ENCODE measurements around the gene KCNG2. TPM values are rescaled to one million over a fixed set of nuclear protein-coding genes. Genes with fewer than 3 reads are reported as not detected.

KCNG2 gene
- total and polyA plus RNA-seq, 2 of the 4 experiments (the other 2 are of a cell fraction) = not detected

DNA sequence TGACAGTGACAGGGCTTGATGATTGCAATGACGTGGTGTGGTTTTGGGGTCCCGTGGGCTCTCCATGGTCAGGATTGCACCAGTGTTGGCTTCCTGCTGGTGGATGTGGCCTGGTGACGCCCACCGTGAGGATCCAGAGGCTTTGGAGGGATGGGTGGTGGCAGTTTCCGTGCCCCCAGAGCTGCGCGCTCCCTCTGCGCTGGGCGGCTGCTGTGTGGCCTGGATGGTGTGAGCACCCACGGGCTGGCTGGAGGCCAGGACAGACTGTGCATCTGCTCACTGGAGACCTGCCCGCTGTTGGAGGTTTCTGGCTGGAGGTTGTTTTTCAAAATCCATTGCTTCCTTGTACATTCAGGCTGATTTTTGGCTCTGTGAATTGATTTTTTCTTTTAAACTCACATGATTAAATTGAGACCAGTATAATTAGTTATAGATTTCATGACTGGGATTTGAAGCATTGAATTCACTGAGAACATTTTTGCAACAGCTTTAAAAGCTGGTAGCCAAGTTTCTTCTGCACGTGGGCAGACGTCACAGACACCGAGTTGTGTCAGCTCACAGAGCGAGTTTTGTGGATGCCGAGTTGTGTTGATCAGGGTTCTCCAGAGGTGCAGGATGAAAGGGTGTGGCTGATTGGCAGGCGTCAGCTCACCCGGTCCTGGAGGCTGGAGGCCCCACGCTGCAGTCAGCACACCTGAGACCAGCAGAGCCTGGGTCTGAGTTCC lies 72.7 kb downstream of the KCNG2 start:
- Histone ChIP-seq H3K27ac (ENCODE audit: insufficient read depth, low read length) (no peak overlapping the region), H3K4me3 (ENCODE audit: insufficient read depth, low read depth, low read length) (no peak overlapping the region), H4K91ac (ENCODE audit: insufficient read depth, low read depth, low read length) (no peak overlapping the region), H4K5ac (ENCODE audit: low read depth, low read length) (no peak overlapping the region), H2BK15ac (ENCODE audit: low read depth, low read length) (no peak overlapping the region), H2BK5ac (ENCODE audit: low read depth, low read length, poor library complexity, severe bottlenecking) (no peak overlapping the region), H3K9me3 (ENCODE audit: control insufficient read depth, insufficient read depth, low read length) (peaks cover 8% of the 10 kb centered on the region), H3K27me3 (ENCODE audit: control insufficient read depth, insufficient read depth, low read length) (no peaks in the 10 kb centered on the region; the same call in none of the 2 replicates), H3K4me2 (ENCODE audit: low read depth, low read length) (no peak overlapping the region), H2AK9ac (replicated peaks; ENCODE audit: low read depth, low read length, poor library complexity) (no peak overlapping the region), H4K20me1 (ENCODE audit: insufficient read depth, low read length) (no peaks in the 10 kb centered on the region), H3K4ac (ENCODE audit: low read depth, low read length) (no peak overlapping the region), H3K36me3 (ENCODE audit: control insufficient read depth, insufficient read depth, low read length) (no peaks in the 10 kb centered on the region), H3K79me1 (ENCODE audit: low read depth in 1 of 2, low read length in 2 of 2) (no peaks in the 10 kb centered on the region), H3K18ac (ENCODE audit: low read depth, low read length) (no peak overlapping the region), H2AFZ (replicated peaks; ENCODE audit: low read length, poor library complexity) (no peak overlapping the region), H3K9me1 (ENCODE audit: insufficient read depth, low read length) (no peaks in the 10 kb centered on the region), H3K14ac (replicated peaks; ENCODE audit: low read depth, low read length) (no peak overlapping the region), H4K8ac (ENCODE audit: low read depth in 2 of 2, low read length in 2 of 2) (no peak overlapping the region), H3K23ac (ENCODE audit: low read depth, low read length) (no peak overlapping the region), H3K4me1 (ENCODE audit: control insufficient read depth, insufficient read depth, low read length) (no peaks in the 10 kb centered on the region), H2AK5ac (ENCODE audit: low read depth, low read length) (no peak overlapping the region), H3K56ac (ENCODE audit: extremely low read depth, insufficient read depth, low read length) (no peak overlapping the region), H3K9ac (ENCODE audit: low read depth, low read length) (no peak overlapping the region), H2BK120ac (ENCODE audit: low read depth, low read length) (no peak overlapping the region), H2BK20ac (ENCODE audit: low read depth, low read length) (no peak overlapping the region)
- in situ Hi-C loops (cut with MboI; ENCODE audit: low sequenced_read_pairs) (no loop called here), dilution Hi-C loops (cut with HindIII; ENCODE audit: low sequenced_read_pairs, unreplicated experiment) (no loop called here), intact Hi-C loops (cut with micrococcal nuclease) (no loop called here)
- DNase-seq (no peak), ATAC-seq (ENCODE audit: low read depth) (no peak)
- WGBS, 2 experiments (ENCODE audit: extremely low coverage in 2 of 2, insufficient read length in 1 of 2) = 75% methylated on average over 9 of the region's 19 CpGs; no CpG with 5 or more reads in 1 of the 2 experiments
- CTCF ChIA-PET = no interaction called here
- BruUV-seq (replicated peaks) = no TSS peak
- no peak for TF ChIP-seq MXI1 (IDR thresholded peaks at IDR 0.05; ENCODE audit: borderline replicate concordance, low read depth, low read length)
- TF ChIP-seq CTCF (conservative IDR thresholded peaks at IDR 0.05; ENCODE audit: low read depth, low read length) = no peak
- POLR2A ChIA-PET (ENCODE audit: unreplicated experiment) = no interaction called here

Data from IMR-90 (cell line).